WTC11 (cell line): ENCODE results near the gene TMEM250.

Source experiments
- ATF3 ChIP-seq: sonication (generic); formaldehyde crosslinking; conservative IDR thresholded peaks from 2 replicates; pipeline ENCODE4 v1.8.1; 2022; ENCODE audit warnings: mild to moderate bottlenecking, missing genetic modification reagents
- ATF6 ChIP-seq: sonication (generic); formaldehyde crosslinking; IDR thresholded peaks from 2 replicates; pipeline ENCODE4 v1.8.1; 2023; ENCODE audit warnings: mild to moderate bottlenecking, missing genetic modification reagents
- CBFB ChIP-seq: sonication (generic); formaldehyde crosslinking; IDR thresholded peaks from 2 replicates; pipeline ENCODE4 v1.8.1; 2022; ENCODE audit warnings: mild to moderate bottlenecking, low read depth, missing genetic modification reagents
- CREB1 ChIP-seq: sonication (generic); formaldehyde crosslinking; IDR thresholded peaks from 2 replicates; pipeline ENCODE4 v1.8.0; 2023; ENCODE audit warnings: mild to moderate bottlenecking, missing genetic modification reagents
- CTCF ChIP-seq: fragments of 200-600 bp; IDR thresholded peaks from 2 replicates; pipeline ENCODE4 v1.8.0; 2022; ENCODE audit warnings: antibody characterized with exemption
- HMGXB4 ChIP-seq: sonication (generic); formaldehyde crosslinking; IDR thresholded peaks from 2 replicates; pipeline ENCODE4 v1.8.1; 2023; ENCODE audit warnings: mild to moderate bottlenecking, moderate library complexity, missing genetic modification reagents
- MYBL2 ChIP-seq: sonication (generic); formaldehyde crosslinking; IDR thresholded peaks from 2 replicates; pipeline ENCODE4 v1.8.1; 2023; ENCODE audit warnings: mild to moderate bottlenecking, moderate library complexity, missing genetic modification reagents
- PREB ChIP-seq: sonication (generic); formaldehyde crosslinking; IDR thresholded peaks from 2 replicates; pipeline ENCODE4 v1.8.1; 2022; ENCODE audit warnings: mild to moderate bottlenecking, missing genetic modification reagents, moderate library complexity, borderline replicate concordance
- TCF7 ChIP-seq: sonication (generic); formaldehyde crosslinking; IDR thresholded peaks from 2 replicates; pipeline ENCODE4 v1.8.0; 2022; ENCODE audit warnings: mild to moderate bottlenecking, low read depth, missing genetic modification reagents, moderate library complexity
- USF1 ChIP-seq: sonication (generic); formaldehyde crosslinking; IDR thresholded peaks from 2 replicates; pipeline ENCODE4 v1.8.0; 2022; ENCODE audit warnings: mild to moderate bottlenecking, missing genetic modification reagents

GRCh38 chr9:136129176-136129575 is 10.5 kb upstream of the TMEM250 start:
- TF ChIP-seq TCF7 (CRISPR knock-in tag) (no peak), PREB (CRISPR knock-in tag) (no peak), ATF3 (CRISPR knock-in tag) (no peak), CTCF (no peak), CBFB (CRISPR knock-in tag) (no peak), ATF6 (no peak), MYBL2 (CRISPR knock-in tag) (no peak), CREB1 (CRISPR knock-in tag) (no peak), USF1 (CRISPR knock-in tag) (no peak), HMGXB4 (CRISPR knock-in tag) (no peak)
